ENCODE data around the gene RELL1.
A peak's percentile ranks its signal among the peaks of the same experiment; 100 is the strongest.

The RELL1 gene

DNA sequence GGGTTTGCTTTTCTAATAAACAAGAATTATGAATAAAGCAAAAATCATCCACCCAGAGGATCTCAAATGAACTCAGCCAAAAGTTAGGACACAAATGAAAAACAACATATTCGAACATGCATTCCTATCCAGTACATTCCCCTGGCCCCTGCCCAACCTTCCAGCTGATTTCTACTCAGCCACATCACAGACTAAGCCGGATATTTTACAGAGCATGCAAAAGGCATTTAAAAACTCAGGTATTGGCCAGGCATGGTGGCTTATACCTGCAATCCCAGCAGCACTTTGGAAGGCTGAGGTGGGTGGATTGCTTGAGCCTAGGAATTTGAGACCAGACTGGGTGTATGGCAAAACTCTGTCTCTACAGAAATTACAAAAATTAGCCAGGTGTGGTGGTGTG lies 54.6 kb downstream of the RELL1 start:
- DNase-seq: no peak

- DNase-seq: no peak
Measured at GRCh38 chr4:37629713-37630112, 56.5 kb downstream of the RELL1 start.

DNA sequence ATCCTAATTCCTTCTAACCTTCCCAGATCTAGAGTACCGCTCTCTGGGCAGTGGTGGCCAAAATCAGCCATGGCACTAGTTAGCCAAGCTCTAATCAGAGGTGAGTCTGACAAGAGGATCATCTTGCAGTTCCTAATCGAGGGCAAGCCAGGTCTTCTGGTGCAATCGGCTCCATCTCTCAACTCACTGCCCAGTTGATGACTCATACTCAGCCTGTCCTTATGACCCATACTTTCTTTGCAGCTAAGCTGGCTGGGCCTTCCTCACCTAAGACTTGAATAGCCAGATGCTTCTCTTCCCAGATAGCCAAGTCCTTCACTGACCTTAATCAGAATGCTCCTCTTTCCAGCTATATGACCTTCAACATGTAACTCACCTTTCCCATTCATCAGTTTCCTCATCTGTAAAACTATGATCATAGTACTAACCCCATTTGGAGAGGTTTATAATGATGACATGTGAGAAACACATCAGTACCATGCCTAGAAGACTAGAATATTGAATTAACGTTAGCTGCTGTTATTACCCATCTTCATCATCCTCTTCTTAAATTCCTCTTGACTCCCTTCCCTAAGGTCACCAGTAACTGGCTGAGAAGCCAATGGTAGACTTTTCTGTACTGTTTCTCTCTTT lies 57.1 kb downstream of the RELL1 start:
- no peak for DNase-seq

DNA sequence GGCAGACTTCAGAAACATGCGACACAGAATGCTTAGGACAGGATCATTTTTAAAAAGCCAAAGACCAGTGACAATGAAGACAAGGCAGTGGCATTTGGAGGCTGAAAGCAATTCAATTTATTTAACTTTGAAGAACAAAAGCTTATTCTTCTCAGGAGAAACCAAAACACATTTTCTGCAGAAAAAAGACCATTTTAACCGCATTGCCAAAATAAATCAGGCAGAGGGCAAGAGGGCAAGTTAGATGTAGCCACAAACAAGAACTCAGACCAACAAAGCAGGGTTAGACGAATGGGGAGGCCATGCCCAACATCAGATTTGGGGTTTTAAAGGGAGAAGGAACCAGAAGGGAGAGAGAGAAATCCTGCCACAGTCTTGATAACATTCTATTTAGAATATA lies 58.9 kb downstream of the RELL1 start:
- no peak for DNase-seq

GRCh38 chr4:37625499-37625898 lies 60.7 kb downstream of the RELL1 start:
- no peak for DNase-seq

DNA sequence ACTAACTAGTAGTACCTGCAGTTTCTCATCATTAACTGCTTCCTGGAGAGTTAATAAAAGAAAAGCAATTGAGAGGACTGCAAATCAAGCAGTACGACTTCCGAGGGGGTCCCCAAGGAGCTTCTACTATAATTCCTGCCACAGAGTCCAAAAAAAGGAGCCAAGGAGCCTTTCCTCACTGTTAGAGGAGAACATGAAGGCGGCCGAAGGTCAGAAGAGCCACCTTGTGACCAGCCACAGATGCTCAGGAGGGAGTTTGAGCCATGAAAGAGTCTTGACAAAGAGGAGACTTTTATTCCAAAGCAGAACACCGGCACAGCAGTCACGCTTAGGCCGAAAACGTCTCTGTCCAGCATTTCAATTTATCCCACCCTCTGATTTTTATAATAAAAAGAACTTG lies 62.2 kb downstream of the RELL1 start:
- DNase-seq: no peak

DNA sequence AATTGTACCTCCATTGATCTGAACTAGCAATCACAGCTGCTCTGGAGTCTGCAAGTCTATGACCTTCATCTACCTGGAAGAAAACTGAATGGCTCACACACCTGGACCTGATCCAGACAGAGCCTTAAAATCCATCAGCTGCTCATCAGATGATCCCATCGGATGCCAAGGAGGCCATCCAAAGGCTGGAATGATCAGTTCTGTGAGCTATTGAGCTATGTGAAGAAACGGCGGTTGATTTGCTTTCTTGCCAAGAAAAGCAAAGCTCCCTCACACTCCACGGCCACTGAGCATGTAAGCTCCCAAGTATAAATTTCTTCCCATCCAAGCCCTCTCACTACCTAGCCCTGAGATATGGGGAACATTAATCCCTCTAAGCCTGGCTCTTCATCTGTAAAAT lies 63.1 kb downstream of the RELL1 start:
- no peak for DNase-seq

DNA sequence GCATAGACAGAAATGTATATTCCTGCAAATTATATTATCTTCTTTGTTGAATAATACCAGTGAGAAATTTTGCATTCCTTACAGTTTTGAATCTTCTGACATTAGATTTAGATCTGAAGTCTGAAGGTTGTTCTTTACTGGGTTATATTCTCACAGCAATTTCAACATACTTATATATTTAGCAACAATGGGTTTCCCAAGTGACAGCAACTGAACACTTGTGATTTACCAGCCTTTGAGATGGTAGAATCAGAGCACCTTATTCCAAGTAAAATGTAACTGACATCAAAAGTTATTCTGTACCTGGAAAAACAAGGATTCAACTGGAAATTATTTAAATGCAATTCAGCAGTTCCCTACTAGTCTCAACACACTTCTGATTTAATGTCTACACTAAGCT lies 66.0 kb downstream of the RELL1 start:
- DNase-seq: no peak

- DNase-seq: no peak
Measured at GRCh38 chr4:37615720-37616063, 70.5 kb downstream of the RELL1 start.

GRCh38 chr4:37615059-37615719 lies 71.0 kb downstream of the RELL1 start:
- DNase-seq: no peak

DNA sequence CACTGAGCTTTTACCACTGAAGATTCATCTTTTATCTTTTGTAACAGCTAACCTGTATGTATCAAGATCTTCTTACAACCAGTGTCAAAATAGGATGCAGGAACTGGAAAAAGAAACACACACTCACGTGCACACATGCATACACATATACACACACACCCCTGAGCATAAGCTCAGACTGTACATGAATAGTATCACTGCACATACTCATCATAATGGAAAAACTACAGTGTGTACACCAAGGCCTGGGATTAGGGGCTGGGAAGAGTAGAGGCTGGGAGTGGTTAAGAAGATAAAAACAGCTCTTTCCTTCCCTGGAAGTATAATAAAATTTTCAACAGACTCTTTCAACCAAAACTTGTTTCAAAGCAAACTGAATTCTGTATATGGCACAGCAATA lies 73.4 kb downstream of the RELL1 start:
- DNase-seq: no peak

DNA sequence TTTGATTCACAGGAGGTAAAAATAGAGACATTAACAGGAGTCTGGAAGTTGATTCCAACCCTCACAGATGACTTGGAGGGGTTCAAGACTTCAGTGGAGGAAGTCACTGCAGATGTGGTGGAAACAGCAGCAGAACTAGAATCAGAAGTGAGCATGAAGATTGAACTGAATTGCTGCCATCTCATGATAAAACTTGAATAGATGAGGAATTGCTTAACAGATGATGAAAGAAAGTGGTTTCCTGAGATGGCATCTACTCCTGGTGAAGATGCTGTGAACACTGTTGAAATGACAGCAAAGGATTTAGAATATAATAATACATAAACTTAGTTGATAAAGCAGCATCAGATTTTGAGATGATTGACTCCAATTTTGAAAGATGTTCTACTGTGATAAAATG lies 76.5 kb downstream of the RELL1 start:
- DNase-seq: no peak

GRCh38 chr4:37607018-37607417 lies 79.2 kb downstream of the RELL1 start:
- no peak for DNase-seq

GRCh38 chr4:37605843-37606565 lies 80.2 kb downstream of the RELL1 start:
- no peak for DNase-seq

DNA sequence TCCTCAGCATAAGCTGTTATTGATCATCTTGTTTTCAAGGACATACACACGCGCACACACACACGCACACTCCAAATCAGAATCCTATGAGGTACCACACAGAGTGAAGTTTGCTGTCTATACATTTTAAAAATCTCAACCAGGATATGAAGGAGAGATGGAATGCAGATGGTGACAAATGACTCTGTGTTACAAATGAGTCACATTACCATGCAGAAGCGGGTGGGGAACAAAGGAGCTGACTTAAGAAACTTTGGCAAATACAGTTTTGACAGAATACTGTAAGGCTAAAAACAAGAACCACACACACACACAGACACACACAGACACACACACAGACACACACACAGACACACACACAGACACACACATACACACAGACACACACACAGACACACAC lies 81.7 kb downstream of the RELL1 start:
- no peak for DNase-seq

GRCh38 chr4:37603711-37604110 lies 82.5 kb downstream of the RELL1 start:
- no peak for DNase-seq

- peak; percentile 19 for DNase-seq
Measured at GRCh38 chr4:37603070-37603468, 83.1 kb downstream of the RELL1 start.

DNA sequence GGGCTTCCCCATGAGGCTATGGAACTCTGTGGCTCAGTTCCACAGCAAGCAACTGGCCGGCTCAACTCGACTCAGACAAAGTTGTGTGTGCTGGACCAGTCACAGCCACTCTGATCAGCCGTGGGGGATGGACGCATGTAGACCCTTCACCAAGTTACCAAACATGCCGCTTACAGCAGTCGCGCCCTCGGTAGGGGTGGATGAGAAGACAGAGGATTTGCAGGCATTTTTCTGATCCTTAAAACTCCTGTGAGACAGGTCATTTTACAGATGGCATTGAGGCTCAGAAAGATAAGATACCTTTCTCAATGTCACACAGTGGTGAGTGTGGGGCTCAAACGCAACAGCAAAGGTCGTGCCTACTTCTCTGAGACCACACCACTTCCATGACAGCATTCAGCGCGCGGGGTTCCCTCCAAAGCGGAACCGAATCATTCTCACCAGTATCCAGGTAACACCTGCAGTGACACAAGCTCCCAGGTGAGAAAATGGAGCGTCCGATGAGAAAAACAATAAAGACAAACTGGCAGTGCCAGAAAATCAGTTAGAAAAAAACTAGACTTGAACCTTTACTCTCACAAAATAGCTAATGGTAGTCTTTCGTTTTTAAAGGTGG lies 83.6 kb downstream of the RELL1 start:
- DNase-seq: no peak

DNA sequence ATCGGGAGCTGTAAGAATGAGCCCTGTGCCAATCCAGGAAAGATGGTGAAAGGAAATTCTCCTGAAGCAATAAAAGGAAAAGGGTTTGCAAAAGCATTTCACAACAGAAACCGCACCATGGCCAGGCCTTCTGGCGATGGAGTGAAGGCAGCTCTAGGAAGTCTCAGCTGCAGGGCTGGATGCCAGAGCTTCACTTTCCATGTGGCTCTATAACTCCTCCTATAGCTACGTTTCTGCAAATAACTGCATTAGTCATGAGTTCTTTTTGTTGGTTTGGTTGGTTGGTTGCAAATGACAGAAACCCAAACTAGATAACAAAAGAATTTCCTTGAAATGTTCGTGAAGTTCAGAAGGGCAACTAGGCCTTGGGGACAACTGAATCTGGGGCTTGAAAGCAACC lies 84.6 kb downstream of the RELL1 start:
- DNase-seq: no peak

DNA sequence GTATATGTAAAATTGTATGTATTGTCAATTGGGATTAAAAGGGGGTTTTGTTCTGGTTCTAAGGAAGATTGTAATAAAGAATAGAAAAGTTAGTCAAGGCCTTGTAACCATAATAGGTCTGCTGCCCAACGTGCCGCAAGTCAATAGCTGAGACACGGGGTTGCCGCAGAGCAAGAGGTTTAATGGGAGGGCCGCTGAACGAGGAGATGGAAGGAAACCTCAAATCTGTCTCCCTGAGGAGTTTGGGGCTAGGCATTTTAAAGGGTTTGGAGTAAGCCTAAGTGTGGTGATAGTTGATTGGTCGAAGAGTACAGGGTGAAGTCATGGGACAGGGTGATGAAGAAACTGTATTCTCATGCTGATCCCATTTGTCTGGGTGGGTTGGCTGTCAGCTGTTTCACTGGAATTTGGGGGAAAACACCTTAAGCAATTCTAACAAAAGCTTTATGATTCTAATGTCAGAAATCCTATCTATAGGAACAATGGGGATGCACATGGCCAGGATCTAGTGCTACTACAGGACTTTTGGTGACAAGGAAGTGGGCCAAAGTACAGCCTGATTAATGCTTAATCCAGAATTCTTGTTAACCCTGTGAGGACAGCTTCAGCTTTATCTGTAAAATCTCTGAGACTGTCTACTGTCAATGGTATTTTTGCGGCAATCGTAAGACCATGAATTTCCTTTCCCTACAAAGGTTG lies 86.9 kb downstream of the RELL1 start:
- DNase-seq: no peak

GRCh38 chr4:37597034-37597433 lies 89.1 kb downstream of the RELL1 start:
- no peak for DNase-seq

- no peak for DNase-seq
Measured at GRCh38 chr4:37595875-37596680, 90.1 kb downstream of the RELL1 start.

DNA sequence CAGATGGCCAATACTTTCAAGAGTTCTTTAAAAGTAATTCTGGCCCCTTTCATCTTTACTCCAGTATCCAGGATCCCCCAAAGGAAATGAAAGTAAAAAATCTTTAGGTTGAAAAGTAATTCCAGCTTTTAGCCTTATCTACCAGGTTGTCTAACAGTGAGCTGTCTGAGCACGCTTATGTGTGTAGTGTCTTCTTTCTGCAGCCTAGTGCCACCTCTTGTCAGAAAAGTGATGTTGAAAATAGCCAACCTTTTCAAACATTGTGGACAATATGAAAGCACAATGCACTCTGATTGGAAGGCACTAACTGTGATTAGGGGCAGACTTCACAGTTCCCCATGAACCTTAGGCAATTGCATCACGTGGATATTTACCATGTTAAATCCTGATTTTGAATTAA lies 92.1 kb downstream of the RELL1 start:
- DNase-seq: no peak
